Vagina (tissue), 2 donors: ENCODE measurements around the gene TIGIT. TPM values are rescaled to one million over a fixed set of nuclear protein-coding genes. Genes with fewer than 3 reads are reported as not detected.

ENCODE experiments used
- DNase-seq, 2 donors: peaks; one replicate each; pipeline ENCODE4 v3.0.0-alpha.2; 2017; ENCODE audit errors: extremely low spot score in 2 of 2
- H3K27ac ChIP-seq: fragments of 200-600 bp; sonication (generic); one replicate; pipeline ENCODE4 v1.5.1; 2019
- H3K27me3 ChIP-seq: fragments of 200-600 bp; sonication (generic); one replicate; pipeline ENCODE4 v1.5.1; 2019
- H3K36me3 ChIP-seq, 2 donors: fragments of 200-600 bp; sonication (generic); one replicate each; pipeline ENCODE4 v1.5.1; 2017 to 2019
- H3K4me1 ChIP-seq: fragments of 200-600 bp; sonication (generic); one replicate; pipeline ENCODE4 v1.5.1; 2019
- H3K4me3 ChIP-seq, 2 donors: fragments of 200-600 bp; sonication (generic); 1 replicate in 1 of 2; 2 replicates in 1 of 2; pipeline ENCODE4 v1.5.1; 2016 to 2019
- H3K9me3 ChIP-seq: fragments of 200-600 bp; sonication (generic); one replicate; pipeline ENCODE4 v1.5.1; 2019
- CTCF ChIP-seq, 3 experiments: fragments of 450-650 bp in 2 of 3; fragments of 200-600 bp in 1 of 3; sonication (generic) in 1 of 3; IDR thresholded peaks; one replicate each; pipeline ENCODE4 v1.5.1; 2017 to 2019; ENCODE audit warnings: antibody characterized with exemption in 3 of 3, mild to moderate bottlenecking in 2 of 3, moderate library complexity in 2 of 3
- POLR2A ChIP-seq, 2 donors: fragments of 450-650 bp; IDR thresholded peaks; one replicate each; pipeline ENCODE4 v1.6.1; 2017; ENCODE audit warnings: antibody characterized with exemption in 2 of 2, mild to moderate bottlenecking in 2 of 2, moderate library complexity in 2 of 2
- POLR2AphosphoS5 ChIP-seq, 2 donors: sonication (generic); formaldehyde crosslinking; IDR thresholded peaks; one replicate each; pipeline ENCODE4 v1.9.0; 2017; ENCODE audit warnings: antibody characterized with exemption in 2 of 2, mild to moderate bottlenecking in 2 of 2, low read depth in 1 of 2; ENCODE audit not compliant: insufficient read depth in 1 of 2
- intact Hi-C: fragments of 100-400 bp; cut with DNase I; formaldehyde crosslinking; loops from one replicate; pipeline ENCODE4 v1.15.1; 2023
- total RNA-seq: library from RNA; depleted of rRNA; stranded (reverse); fragments of >200 nt; gene quantifications from one replicate; pipeline ENCODE4 v1.2.3, GENCODE V29; 2016

Gene TIGIT
- total RNA-seq, 1 donor from 2014 or later, result 8.6 TPM

- no peak overlapping the region for H3K27ac ChIP-seq
- H3K9me3 ChIP-seq, result no peaks in the 10 kb centered on the region
- H3K4me1 ChIP-seq, result no peaks in the 10 kb centered on the region
- intact Hi-C loops, result no loop called here
- H3K4me3 ChIP-seq, result no peak overlapping the region
- TF ChIP-seq CTCF (IDR thresholded peaks at IDR 0.05) (no peak), POLR2AphosphoS5 (IDR thresholded peaks at IDR 0.05; ENCODE audit: insufficient read depth in 1 of 2, low read depth in 1 of 2) (no peak), POLR2A (IDR thresholded peaks at IDR 0.05) (no peak)
- no peak for DNase-seq
- no peaks in the 10 kb centered on the region for H3K27me3 ChIP-seq
- peaks cover 0 to 20% of the 10 kb centered on the region in 2 donors for H3K36me3 ChIP-seq
Measured at GRCh38 chr3:114351123-114351821, 57.4 kb downstream of the TIGIT start.

- Histone ChIP-seq H3K4me3 (no peak overlapping the region), H3K27me3 (no peaks in the 10 kb centered on the region), H3K27ac (no peak overlapping the region), H3K9me3 (no peaks in the 10 kb centered on the region), H3K4me1 (no peaks in the 10 kb centered on the region), H3K36me3 (peaks cover 0 to 20% of the 10 kb centered on the region in 2 donors)
- TF ChIP-seq CTCF (IDR thresholded peaks at IDR 0.05), result no peak
- TF ChIP-seq POLR2A (IDR thresholded peaks at IDR 0.05), result no peak
- no peak for TF ChIP-seq POLR2AphosphoS5 (IDR thresholded peaks at IDR 0.05; ENCODE audit: insufficient read depth in 1 of 2, low read depth in 1 of 2)
- intact Hi-C loops, result no loop called here
- no peak for DNase-seq
Measured at GRCh38 chr3:114351822-114352145, 58.0 kb downstream of the TIGIT start.

GRCh38 chr3:114355653-114356052 lies 61.8 kb downstream of the TIGIT start:
- TF ChIP-seq POLR2A (IDR thresholded peaks at IDR 0.05) (no peak), CTCF (IDR thresholded peaks at IDR 0.05) (no peak), POLR2AphosphoS5 (IDR thresholded peaks at IDR 0.05; ENCODE audit: insufficient read depth in 1 of 2, low read depth in 1 of 2) (no peak)
- no peak overlapping the region for H3K27ac ChIP-seq
- intact Hi-C loops, result no loop called here
- H3K27me3 ChIP-seq, result no peaks in the 10 kb centered on the region
- no peaks in the 10 kb centered on the region for H3K9me3 ChIP-seq
- H3K4me3 ChIP-seq, result no peak overlapping the region
- H3K36me3 ChIP-seq, result peaks cover 0 to 9% of the 10 kb centered on the region in 2 donors
- H3K4me1 ChIP-seq, result no peaks in the 10 kb centered on the region
- DNase-seq, result no peak

GRCh38 chr3:114356066-114356465 lies 62.2 kb downstream of the TIGIT start:
- H3K27me3 ChIP-seq, result no peaks in the 10 kb centered on the region
- no peak overlapping the region for H3K27ac ChIP-seq
- peaks cover 0 to 5% of the 10 kb centered on the region in 2 donors for H3K36me3 ChIP-seq
- no peak for DNase-seq
- intact Hi-C loops, result no loop called here
- H3K4me3 ChIP-seq, result no peak overlapping the region
- TF ChIP-seq POLR2A (IDR thresholded peaks at IDR 0.05) (no peak), POLR2AphosphoS5 (IDR thresholded peaks at IDR 0.05; ENCODE audit: insufficient read depth in 1 of 2, low read depth in 1 of 2) (no peak), CTCF (IDR thresholded peaks at IDR 0.05) (no peak)
- no peaks in the 10 kb centered on the region for H3K4me1 ChIP-seq
- H3K9me3 ChIP-seq, result no peaks in the 10 kb centered on the region

GRCh38 chr3:114356525-114356924 lies 62.7 kb downstream of the TIGIT start:
- no peak for DNase-seq
- intact Hi-C loops, result no loop called here
- no peak for TF ChIP-seq CTCF (IDR thresholded peaks at IDR 0.05)
- TF ChIP-seq POLR2A (IDR thresholded peaks at IDR 0.05), result no peak
- no peak for TF ChIP-seq POLR2AphosphoS5 (IDR thresholded peaks at IDR 0.05; ENCODE audit: insufficient read depth in 1 of 2, low read depth in 1 of 2)

More at GRCh38 chr3:114356525-114356924, 62.7 kb downstream of the TIGIT start:
- no peaks in the 10 kb centered on the region for H3K4me1 ChIP-seq
- H3K27me3 ChIP-seq, result no peaks in the 10 kb centered on the region
- no peak overlapping the region for H3K27ac ChIP-seq
- H3K36me3 ChIP-seq, result peaks cover 0 to under 1% of the 10 kb centered on the region in 2 donors
- no peaks in the 10 kb centered on the region for H3K9me3 ChIP-seq
- no peak overlapping the region for H3K4me3 ChIP-seq
